ENCODE measurements around the gene SLC8A1.

DNA sequence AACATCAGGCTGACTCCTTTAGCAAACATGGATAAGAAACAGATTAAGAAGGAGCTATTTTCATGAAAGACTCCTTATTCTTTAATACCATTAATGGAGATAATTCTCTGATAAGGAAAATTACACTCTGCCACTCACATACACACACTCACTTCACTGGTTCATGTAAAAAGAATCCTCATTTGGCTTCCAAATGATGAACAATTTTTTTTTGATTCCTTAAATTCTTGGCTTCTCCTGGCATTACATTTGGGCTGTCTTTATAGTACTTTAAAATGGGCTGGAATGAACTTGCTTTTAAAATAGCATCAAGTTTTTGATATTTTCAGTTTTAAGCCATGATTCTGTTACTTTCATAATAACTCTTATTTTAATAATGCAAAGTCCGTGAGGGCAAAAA, 328.6 kb downstream of the SLC8A1 start:
- no peak for TF ChIP-seq POLR2A (IDR thresholded peaks at IDR 0.05)
- TF ChIP-seq, protein P1, sequence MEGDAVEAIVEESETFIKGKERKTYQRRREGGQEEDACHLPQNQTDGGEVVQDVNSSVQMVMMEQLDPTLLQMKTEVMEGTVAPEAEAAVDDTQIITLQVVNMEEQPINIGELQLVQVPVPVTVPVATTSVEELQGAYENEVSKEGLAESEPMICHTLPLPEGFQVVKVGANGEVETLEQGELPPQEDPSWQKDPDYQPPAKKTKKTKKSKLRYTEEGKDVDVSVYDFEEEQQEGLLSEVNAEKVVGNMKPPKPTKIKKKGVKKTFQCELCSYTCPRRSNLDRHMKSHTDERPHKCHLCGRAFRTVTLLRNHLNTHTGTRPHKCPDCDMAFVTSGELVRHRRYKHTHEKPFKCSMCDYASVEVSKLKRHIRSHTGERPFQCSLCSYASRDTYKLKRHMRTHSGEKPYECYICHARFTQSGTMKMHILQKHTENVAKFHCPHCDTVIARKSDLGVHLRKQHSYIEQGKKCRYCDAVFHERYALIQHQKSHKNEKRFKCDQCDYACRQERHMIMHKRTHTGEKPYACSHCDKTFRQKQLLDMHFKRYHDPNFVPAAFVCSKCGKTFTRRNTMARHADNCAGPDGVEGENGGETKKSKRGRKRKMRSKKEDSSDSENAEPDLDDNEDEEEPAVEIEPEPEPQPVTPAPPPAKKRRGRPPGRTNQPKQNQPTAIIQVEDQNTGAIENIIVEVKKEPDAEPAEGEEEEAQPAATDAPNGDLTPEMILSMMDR (IDR thresholded peaks at IDR 0.05), result no peak
